HEK293T (cell line): ENCODE measurements around the gene ZNF74.

ENCODE experiments used
- CTCF ChIA-PET: fragments of 350-600 bp; formaldehyde crosslinking; extraction: SDS; loops from one replicate; lab custom pipeline; 2021; ENCODE audit warnings: antibody characterized with exemption, inconsistent platforms; lab: Yijun Ruan, JAX
- POLR2A ChIA-PET: fragments of 350-600 bp; formaldehyde crosslinking; extraction: SDS; loops from one replicate; lab custom pipeline; 2020; ENCODE audit warnings: antibody characterized with exemption, inconsistent platforms; lab: Yijun Ruan, JAX
- DNase-seq: peaks from one replicate; pipeline ENCODE4 v3.0.0; 2012; ENCODE audit warnings: mixed read lengths; ENCODE audit errors: extremely low spot score
- ARNT ChIP-seq: fragments of 450-650 bp; IDR thresholded peaks from 2 replicates; pipeline ENCODE4 v1.6.1; 2017; ENCODE audit warnings: mild to moderate bottlenecking
- BHLHE40 ChIP-seq: fragments of 450-650 bp; IDR thresholded peaks from 2 replicates; pipeline ENCODE4 v1.6.1; 2016; ENCODE audit warnings: mild to moderate bottlenecking, moderate library complexity, borderline replicate concordance
- CTBP1 ChIP-seq: fragments of 450-650 bp; IDR thresholded peaks from 2 replicates; pipeline ENCODE4 v1.6.1; 2016; ENCODE audit warnings: borderline replicate concordance
- ELF4 ChIP-seq: fragments of 450-650 bp; IDR thresholded peaks from 2 replicates; pipeline ENCODE4 v1.6.1; 2017; ENCODE audit warnings: antibody characterized with exemption
- FOXA1 ChIP-seq: fragments of 450-650 bp; IDR thresholded peaks from 2 replicates; pipeline ENCODE4 v1.6.1; 2016; ENCODE audit warnings: mild to moderate bottlenecking
- FOXK2 ChIP-seq: fragments of 450-650 bp; IDR thresholded peaks from 2 replicates; pipeline ENCODE4 v1.6.1; 2016; ENCODE audit warnings: mild to moderate bottlenecking
- FOXM1 ChIP-seq: fragments of 450-650 bp; IDR thresholded peaks from 2 replicates; pipeline ENCODE4 v1.6.1; 2017; ENCODE audit warnings: mild to moderate bottlenecking, borderline replicate concordance
- HDGF ChIP-seq: fragments of 450-650 bp; IDR thresholded peaks from 2 replicates; pipeline ENCODE4 v1.6.1; 2017; ENCODE audit warnings: antibody characterized with exemption, borderline replicate concordance
- L3MBTL2 ChIP-seq: fragments of 450-650 bp; conservative IDR thresholded peaks from 2 replicates; pipeline ENCODE4 v1.6.1; 2016; ENCODE audit warnings: mild to moderate bottlenecking
- LEF1 ChIP-seq: fragments of 450-650 bp; IDR thresholded peaks from 2 replicates; pipeline ENCODE4 v1.6.1; 2017; ENCODE audit warnings: mild to moderate bottlenecking, borderline replicate concordance
- NFRKB ChIP-seq: fragments of 450-650 bp; IDR thresholded peaks from 2 replicates; pipeline ENCODE4 v1.6.1; 2016; ENCODE audit warnings: mild to moderate bottlenecking, moderate library complexity
- SP1 ChIP-seq: fragments of 450-650 bp; IDR thresholded peaks from 2 replicates; pipeline ENCODE4 v1.6.1; 2017
- SUZ12 ChIP-seq: fragments of 450-650 bp; IDR thresholded peaks from 2 replicates; pipeline ENCODE4 v1.6.1; 2016; ENCODE audit warnings: mild to moderate bottlenecking
- TARDBP ChIP-seq: fragments of 450-650 bp; IDR thresholded peaks from 2 replicates; pipeline ENCODE4 v1.6.1; 2016
- ZNF384 ChIP-seq: fragments of 450-650 bp; IDR thresholded peaks from 2 replicates; pipeline ENCODE4 v1.6.1; 2016
- TF ChIP-seq, protein P1 (sequence below): fragments of 450-650 bp; IDR thresholded peaks from 2 replicates; pipeline ENCODE4 v1.6.1; 2016

The ZNF74 gene

GRCh38 chr22:20401376-20402014, 7.5 kb downstream of the ZNF74 start:
- no peak for TF ChIP-seq L3MBTL2
- no peak for TF ChIP-seq TARDBP
- no peak for TF ChIP-seq SP1
- no peak for TF ChIP-seq NFRKB
- TF ChIP-seq FOXA1: no peak
- TF ChIP-seq CTBP1: no peak
- TF ChIP-seq ARNT: no peak
- TF ChIP-seq FOXK2: no peak
- no peak for TF ChIP-seq ELF4
- no peak for TF ChIP-seq LEF1
- no peak for TF ChIP-seq SUZ12
- ChIA-PET CTCF (no interaction called here), POLR2A (no interaction called here)
- no peak for DNase-seq

DNA sequence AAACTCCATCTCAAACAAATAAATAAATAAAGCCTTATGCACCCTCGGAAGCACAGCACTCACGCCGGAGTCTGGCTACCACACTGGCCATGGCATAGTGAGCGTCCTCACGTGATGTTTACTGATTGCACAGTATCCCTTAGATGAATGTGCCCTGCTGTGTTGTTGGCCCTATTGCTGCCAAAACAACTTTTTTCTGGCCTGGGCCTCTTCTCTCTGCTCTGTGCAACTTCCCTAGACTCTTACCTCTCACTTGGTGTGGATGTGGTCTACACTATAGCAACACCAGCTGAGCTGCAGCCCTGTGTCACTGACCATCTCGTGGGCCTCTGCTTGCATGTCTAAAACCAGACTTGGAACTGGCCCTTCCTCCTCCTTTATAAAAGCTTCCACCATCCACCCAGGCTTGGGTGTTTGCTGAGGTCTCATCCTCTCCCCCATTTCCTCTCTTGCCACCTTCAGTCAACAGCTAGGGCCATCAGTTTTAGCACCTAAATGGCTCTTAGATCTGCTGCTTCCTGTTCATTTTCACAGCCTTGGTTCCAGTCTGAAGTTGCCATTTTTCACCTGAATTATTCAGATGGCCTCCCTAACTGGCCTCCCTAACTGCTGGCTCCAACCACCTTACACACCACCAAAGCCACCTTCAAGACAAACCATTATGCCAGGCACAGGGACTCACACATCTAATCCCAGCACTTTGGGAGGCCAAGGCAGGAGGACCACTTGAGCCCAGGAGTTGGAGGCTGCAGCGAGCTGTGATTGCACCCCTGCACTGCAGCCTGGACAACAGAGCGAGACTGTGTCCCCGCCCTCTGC, 9.2 kb downstream of the ZNF74 start:
- POLR2A ChIA-PET: interaction anchor here (2.2 kb wide), 1 partner anchor 10 kb away, joined by 16 read pairs; the partner anchor contains the start of gene ZNF74
- TF ChIP-seq ZNF384 (no peak), L3MBTL2 (no peak), FOXK2 (no peak), SUZ12 (no peak), NFRKB (no peak), CTBP1 (no peak), ELF4 (no peak), BHLHE40 (no peak), ARNT (no peak)
- TF ChIP-seq, protein P1, sequence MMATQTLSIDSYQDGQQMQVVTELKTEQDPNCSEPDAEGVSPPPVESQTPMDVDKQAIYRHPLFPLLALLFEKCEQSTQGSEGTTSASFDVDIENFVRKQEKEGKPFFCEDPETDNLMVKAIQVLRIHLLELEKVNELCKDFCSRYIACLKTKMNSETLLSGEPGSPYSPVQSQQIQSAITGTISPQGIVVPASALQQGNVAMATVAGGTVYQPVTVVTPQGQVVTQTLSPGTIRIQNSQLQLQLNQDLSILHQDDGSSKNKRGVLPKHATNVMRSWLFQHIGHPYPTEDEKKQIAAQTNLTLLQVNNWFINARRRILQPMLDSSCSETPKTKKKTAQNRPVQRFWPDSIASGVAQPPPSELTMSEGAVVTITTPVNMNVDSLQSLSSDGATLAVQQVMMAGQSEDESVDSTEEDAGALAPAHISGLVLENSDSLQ: no peak
- no peak for DNase-seq
- CTCF ChIA-PET: no interaction called here

GRCh38 chr22:20403779-20404140, 9.8 kb downstream of the ZNF74 start:
- POLR2A ChIA-PET: interaction anchor here (1.0 to 2.2 kb wide), 2 partner anchors 9 to 10 kb away, joined by 3 to 16 read pairs; partner anchors contain the start of gene ZNF74
- DNase-seq: no peak
- CTCF ChIA-PET: no interaction called here
- no peak for TF ChIP-seq ARNT
- no peak for TF ChIP-seq SP1
- TF ChIP-seq SUZ12: no peak
- TF ChIP-seq NFRKB: no peak
- no peak for TF ChIP-seq CTBP1
- no peak for TF ChIP-seq BHLHE40
- no peak for TF ChIP-seq HDGF
- TF ChIP-seq, protein P1: no peak

GRCh38 chr22:20404881-20405280, 10.9 kb downstream of the ZNF74 start:
- CTCF ChIA-PET: no interaction called here
- no peak for DNase-seq
- POLR2A ChIA-PET: interaction anchor here (1.0 to 2.2 kb wide), 2 partner anchors 10 to 11 kb away, joined by 3 to 16 read pairs; partner anchors contain the start of gene ZNF74
- TF ChIP-seq FOXA1 (no peak), LEF1 (no peak), FOXK2 (no peak), BHLHE40 (no peak), NFRKB (no peak), ARNT (no peak), SUZ12 (no peak), ELF4 (no peak), TARDBP (no peak), HDGF (no peak), SP1 (no peak), ZNF384 (no peak), L3MBTL2 (no peak), CTBP1 (no peak), FOXM1 (no peak)
- TF ChIP-seq, protein P1: no peak

DNA sequence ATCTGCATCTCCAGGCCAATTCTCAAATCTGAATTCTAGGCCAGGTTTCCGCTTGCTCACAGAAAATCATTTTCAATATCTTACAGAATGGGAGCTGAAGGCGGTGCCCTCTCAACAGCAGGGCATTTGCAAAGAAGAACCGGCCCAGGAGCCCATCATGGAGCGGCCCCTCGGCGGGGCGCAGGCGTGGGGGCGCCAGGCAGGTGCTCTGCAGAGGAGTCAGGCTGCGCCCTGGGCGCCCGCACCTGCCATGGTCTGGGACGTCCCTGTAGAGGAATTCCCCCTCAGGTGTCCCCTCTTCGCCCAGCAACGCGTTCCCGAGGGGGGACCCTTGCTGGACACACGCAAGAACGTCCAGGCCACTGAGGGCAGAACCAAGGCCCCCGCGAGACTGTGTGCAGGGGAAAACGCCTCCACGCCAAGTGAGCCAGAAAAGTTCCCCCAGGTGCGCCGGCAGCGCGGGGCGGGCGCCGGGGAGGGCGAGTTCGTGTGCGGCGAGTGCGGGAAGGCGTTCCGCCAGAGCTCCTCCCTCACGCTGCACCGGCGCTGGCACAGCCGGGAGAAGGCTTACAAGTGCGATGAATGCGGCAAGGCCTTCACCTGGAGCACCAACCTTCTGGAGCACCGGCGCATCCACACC, 11.5 kb downstream of the ZNF74 start:
- ChIA-PET CTCF (no interaction called here), POLR2A (no interaction called here)
- DNase-seq: no peak
- TF ChIP-seq SUZ12 (no peak), TARDBP (no peak), CTBP1 (no peak), ELF4 (no peak), ARNT (no peak)
